HuH-7.5 (cell line): Measurements from ENCODE around the gene SSC4D.
"Not testable (repeated sequence)": the region's sequence is repeated elsewhere in the genome, so short reads cannot be mapped to it uniquely, and the experiment has no call there.

Experiments
- DNase-seq: peaks from one replicate; pipeline ENCODE4 v3.0.0; 2011; ENCODE audit warnings: low spot score

The SSC4D gene

GRCh38 chr7:76383089-76383944, 26.2 kb downstream of the SSC4D start:
- no peak for DNase-seq

DNA sequence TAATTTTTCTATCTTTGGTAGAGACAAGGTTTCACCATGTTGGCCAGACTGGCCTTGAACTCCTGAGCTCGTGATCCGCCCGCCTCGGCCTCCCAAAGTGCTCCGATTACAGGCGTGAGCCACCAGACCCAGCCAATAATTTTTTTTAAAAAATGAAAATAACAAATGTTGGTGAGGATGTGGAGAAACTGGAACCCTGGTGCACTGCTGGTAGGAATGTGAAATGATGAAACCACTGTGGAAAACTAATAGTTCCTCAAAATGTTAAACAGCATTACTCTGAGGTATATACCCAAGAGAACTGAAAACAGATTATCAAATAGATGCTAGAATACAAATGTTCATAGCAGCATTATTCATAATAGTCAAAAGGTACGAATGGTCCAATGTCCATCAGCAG, 27.7 kb downstream of the SSC4D start:
- DNase-seq = no peak

- no peak for DNase-seq
These were observed 28.9 kb downstream of the SSC4D start for GRCh38 chr7:76380623-76380966.

DNA sequence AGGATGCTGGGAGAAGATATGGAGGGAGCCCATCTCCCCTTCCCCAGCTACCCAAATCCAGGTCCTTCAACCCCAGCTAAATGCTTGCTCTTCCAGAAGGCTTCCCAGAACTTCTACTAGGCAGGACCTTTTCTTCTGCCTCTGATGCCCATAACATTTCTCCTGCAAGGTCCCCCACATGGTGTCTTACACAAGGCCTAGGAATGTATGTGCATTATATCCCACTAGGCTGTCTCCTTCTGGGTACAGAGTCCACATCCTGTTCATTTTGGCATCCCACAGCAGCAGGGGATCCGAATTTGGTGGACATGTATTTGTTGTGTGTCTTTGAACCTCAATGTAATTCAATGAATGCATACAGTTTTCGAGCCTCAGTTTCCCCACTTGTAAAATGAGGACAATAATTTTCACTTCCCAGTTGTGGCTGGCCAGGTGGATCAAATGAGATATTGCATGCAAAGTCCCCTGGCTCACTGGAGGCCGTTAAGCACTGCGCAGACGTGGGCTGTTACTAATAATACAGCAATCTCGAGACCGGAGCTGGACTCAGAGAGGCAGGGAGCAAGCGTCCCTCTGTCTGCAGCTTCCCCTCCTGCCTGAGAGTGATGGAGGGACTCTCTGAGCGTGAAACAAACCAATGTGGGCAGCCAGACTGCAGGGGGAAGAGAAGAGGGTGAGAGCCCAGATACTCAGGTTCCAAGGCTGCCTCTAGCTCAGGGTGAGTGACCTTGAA, 32.1 kb downstream of the SSC4D start:
- no peak for DNase-seq

- DNase-seq = no peak
These were observed 34.2 kb downstream of the SSC4D start for GRCh38 chr7:76375251-76375650.

DNA sequence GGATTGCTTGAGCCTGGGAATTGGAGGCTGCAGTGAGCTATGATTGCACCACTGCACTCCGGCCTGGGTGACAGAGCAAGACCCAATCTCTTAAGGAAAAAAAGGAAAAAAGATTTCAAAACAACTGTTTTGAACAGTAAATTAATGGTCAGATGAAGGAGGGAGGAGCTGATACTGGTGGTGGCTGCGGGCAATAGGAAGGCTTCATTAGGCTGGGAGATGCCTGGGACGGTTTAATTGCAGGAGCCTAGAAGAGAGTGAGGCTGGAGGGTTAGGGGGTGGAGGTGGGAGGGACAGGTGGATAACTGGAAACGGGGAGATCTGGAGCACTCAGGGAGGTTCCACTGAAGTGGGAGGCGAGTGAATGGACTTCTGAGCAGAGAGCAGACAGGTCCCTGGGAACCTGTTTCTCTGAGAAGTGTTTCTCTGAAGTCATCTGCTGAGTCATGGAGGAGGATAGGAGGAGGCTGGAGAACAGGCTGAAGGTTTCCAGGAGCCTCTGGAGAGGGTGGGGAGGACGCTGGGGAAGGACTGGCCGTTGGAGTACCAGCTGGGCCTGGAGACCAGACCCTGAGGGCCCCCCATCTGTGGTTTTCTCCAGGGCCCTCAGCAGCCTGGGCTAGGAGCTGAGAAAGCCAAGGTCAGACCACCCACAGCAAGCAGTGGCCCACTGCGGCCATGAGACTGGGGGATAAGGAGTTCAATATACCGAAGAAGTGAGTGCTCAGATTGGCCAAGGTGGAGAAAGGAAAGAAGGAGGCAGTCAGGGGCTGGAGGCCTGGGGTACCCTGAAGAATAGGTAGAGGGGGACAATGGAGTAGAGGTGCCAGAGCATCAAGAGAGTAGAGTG, 36.3 kb downstream of the SSC4D start:
- DNase-seq = no peak

DNA sequence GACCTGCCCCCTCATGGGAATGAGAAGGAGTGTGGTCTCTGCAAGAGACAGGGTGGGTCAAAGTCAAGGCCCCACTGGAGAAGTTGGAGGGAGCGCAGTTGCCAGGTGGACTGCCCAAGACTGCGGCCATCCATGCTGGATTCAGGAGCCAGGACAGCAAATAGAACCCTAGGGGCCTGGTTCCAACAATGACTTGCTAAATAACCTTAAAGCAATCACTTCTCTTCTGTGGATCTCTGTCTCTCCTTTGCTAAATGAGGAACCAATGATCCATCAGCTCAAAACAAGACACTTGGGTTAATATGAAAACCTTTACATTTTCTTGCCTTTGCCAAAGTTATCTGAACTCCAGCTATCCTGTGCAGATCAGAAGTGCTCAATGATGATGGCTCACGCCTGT, 38.1 kb downstream of the SSC4D start:
- no peak for DNase-seq

GRCh38 chr7:76369018-76369417, 40.5 kb downstream of the SSC4D start:
- no peak for DNase-seq

DNA sequence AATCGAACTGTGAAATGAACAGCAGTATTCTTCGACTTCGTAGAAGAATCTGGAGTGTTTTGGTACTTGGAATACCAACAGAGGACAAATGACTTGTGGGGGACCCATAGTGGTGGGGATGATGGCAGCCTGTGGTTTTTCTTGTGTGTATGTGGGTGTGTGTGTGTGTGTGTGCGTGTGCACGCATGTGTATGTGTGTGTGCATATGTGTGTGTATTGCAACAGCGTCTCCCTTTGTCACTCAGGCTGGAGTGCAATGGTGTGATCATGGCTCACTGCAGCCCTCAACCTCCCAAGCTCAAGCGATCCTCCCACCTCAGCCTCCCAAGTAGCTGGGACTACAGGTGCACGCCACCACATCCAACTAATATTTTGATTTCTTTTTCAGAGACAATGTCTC, 41.3 kb downstream of the SSC4D start:
- DNase-seq = no peak

DNA sequence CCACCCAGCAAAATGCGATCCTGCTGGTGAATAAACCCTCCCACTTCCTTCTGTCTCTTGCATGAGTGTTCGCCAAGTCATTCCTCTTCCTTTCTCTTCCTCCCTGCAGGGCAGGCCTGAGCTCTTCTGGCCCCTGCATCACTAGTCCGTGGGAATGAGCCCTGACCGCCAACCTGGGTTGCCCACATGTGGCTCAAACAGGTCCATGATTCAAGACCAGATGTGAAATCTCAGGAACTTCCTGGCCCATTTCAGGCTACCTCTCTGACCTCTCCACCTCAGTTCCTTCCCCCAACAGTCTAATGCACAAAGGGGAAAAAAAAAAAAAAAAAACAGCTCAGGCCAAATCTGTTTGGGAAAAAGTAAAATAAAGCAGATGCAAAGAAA, 45.3 kb downstream of the SSC4D start:
- no peak for DNase-seq

GRCh38 chr7:76363754-76364153, 45.7 kb downstream of the SSC4D start:
- not testable (repeated sequence) for DNase-seq

GRCh38 chr7:76359978-76360638, 49.4 kb downstream of the SSC4D start:
- DNase-seq = no peak

- DNase-seq = peak; percentile 83
These were observed 50.2 kb downstream of the SSC4D start for GRCh38 chr7:76359111-76359977.

DNA sequence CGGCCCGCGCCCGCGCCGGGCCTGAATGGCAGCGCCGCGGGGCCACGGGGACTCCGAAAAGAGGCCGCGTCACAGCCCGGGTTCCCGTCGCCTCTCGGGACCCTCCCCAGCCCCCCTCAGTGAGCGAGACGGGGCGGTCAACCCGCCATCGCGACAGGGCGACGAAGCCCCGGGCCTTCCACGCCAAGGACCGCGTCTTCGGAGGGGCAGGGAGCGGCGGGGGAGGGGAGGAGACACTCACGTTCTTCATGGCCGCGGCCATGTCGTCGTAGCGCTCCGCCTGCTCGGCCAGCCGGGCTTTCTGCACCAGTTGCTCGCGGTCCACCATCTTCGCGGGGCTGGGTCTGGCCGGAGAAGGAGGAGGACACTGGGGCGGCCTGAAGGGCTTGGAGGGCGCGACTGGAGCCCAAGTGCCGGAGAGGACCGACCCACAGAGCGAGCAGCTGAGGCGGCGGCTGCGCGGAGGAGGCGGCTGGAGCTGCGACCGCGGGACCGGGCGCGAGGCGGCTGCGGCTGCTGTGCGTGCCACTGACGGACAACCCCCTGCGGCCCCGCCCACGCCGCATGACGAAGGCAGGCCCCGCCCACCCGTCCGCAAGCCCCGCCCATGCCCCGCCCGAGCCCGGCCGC, 50.9 kb downstream of the SSC4D start, which contains the start of gene YWHAG:
YWHAG (minus strand) TSS at position 511 of the 630 bp plus-strand sequence; CDS start at position 328, 183 bp downstream.
- DNase-seq = peak; percentile 52

DNA sequence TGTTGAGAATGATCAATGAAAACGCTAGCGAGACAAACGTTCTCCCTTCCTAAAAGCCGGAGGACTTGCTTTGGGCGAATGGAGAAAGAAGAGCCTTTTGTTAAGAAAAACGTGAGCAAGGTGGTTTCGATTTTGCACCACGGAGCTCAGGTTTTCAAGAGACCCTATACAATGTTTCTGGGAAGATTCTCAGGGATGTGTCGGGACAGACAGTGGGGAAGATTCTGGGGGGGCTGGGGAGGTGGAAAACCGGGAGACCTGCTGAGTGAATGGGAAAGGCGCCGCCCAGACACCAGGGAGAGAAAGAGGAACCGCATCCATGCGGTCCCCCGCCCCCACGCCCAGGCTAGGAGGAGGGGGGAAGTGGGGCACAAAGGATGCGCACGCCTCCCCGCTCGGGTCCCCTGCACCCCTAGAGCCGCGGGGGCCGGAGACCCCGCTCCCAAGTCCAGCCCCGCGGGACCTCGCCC, 51.5 kb downstream of the SSC4D start:
- DNase-seq = no peak

GRCh38 chr7:76357475-76358010, 52.0 kb downstream of the SSC4D start:
- DNase-seq = no peak

- no peak for DNase-seq
These were observed 52.7 kb downstream of the SSC4D start for GRCh38 chr7:76356823-76357222.

DNA sequence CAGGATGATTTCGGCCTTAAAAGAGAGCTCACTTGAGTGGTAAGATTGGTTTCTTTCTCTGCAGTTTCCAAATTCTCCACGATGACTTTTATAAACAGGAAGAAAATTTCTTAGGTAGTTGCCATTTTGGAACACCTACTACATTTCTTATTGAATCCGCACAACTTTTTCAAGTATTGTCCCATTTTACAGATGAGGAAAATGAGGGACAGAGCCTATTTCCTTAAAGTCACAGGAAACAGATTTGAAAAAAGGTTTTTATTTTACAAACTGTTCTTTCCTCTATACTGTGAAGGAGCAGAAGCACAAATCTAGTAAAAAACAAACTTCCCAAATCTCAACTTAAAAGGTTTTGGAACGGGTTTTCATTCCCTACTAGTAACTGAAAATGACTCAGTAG, 53.4 kb downstream of the SSC4D start:
- DNase-seq = no peak

DNA sequence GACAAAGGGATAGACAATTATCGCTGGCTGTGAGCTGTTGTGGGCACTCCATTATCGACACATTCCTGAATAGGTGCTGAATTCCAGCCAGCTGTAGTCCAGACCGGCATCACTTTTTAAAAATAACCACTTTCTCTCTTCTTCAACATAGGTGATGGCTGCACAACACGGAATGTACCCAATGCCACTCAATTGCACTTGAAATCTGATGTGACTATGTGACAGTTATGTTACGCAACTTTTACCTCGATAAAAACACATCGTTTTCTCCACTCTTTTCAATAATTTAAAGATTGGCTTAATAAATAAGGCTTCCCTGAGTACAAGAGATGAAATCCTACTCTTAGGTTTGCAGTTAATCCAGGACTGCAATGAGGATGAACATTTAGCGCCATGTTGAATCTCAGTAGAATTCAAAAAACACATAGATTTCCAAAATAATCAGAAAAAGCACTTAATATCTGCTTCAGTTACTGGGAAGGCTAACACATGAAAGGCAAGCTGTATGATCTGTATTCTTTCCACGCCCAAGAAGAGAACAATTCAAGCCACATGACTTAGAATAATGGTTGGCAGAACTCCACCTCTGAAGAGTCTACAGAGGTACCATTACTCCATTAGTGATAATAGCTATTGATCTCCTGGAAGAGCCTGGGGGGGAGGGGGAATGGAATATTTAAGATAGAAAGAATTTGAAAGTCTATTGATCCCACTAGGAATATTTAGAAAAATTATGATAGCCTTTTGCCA, 54.3 kb downstream of the SSC4D start:
- DNase-seq = no peak
